Fibroblast of the aortic adventitia (primary cell): Measurements from ENCODE around the gene C2CD2L. TPM values are rescaled to one million over a fixed set of nuclear protein-coding genes. Genes with fewer than 3 reads are reported as not detected.
A peak's percentile ranks its signal among the peaks of the same experiment; 100 is the strongest.

Experiments used
- DNase-seq: peaks from one replicate; pipeline ENCODE4 v3.0.0-alpha.2; 2010; ENCODE audit warnings: low read depth
- H3K4me3 ChIP-seq: 2 replicates; pipeline ENCODE4 v1.5.1; 2011; ENCODE audit warnings: low read depth, mild to moderate bottlenecking, control low read depth, low read length, moderate library complexity
- total RNA-seq: library from RNA; depleted of rRNA; stranded (reverse); fragments of >200 nt; gene quantifications from 2 replicates; pipeline ENCODE4 v1.2.3, GENCODE V29; 2012; ENCODE audit warnings: low replicate concordance
- TF ChIP-seq, protein P1 (sequence below): IDR thresholded peaks from 2 replicates; pipeline ENCODE4 v1.5.1; 2011; ENCODE audit warnings: mild to moderate bottlenecking, low read length, control low read depth, inconsistent platforms; ENCODE audit not compliant: insufficient read depth

Gene C2CD2L
- total RNA-seq, 1 donor = 4.9 TPM

DNA sequence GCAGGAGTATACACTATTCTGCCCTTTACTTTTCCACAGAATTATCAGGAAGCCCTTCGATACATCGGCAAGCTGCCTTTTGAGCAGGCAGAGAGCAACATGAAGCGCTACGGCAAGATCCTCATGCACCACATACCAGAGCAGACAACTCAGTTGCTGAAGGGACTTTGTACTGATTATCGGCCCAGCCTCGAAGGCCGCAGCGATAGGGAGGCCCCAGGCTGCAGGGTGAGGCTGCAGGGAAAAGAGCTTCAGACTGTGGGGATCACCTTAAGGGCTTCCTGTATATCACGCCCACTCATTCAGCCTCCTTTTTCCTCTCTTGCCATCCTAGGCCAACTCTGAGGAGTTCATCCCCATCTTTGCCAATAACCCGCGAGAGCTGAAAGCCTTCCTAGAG lies 29.3 kb upstream of the C2CD2L start:
- no peak overlapping the region for H3K4me3 ChIP-seq
- TF ChIP-seq, protein P1, sequence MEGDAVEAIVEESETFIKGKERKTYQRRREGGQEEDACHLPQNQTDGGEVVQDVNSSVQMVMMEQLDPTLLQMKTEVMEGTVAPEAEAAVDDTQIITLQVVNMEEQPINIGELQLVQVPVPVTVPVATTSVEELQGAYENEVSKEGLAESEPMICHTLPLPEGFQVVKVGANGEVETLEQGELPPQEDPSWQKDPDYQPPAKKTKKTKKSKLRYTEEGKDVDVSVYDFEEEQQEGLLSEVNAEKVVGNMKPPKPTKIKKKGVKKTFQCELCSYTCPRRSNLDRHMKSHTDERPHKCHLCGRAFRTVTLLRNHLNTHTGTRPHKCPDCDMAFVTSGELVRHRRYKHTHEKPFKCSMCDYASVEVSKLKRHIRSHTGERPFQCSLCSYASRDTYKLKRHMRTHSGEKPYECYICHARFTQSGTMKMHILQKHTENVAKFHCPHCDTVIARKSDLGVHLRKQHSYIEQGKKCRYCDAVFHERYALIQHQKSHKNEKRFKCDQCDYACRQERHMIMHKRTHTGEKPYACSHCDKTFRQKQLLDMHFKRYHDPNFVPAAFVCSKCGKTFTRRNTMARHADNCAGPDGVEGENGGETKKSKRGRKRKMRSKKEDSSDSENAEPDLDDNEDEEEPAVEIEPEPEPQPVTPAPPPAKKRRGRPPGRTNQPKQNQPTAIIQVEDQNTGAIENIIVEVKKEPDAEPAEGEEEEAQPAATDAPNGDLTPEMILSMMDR = no peak
- no peak for DNase-seq

GRCh38 chr11:119078675-119079420 lies 28.3 kb upstream of the C2CD2L start:
- TF ChIP-seq, protein P1 = no peak
- DNase-seq = no peak
- H3K4me3 ChIP-seq = no peak overlapping the region

GRCh38 chr11:119081682-119082260 lies 25.4 kb upstream of the C2CD2L start:
- TF ChIP-seq, protein P1 = no peak
- H3K4me3 ChIP-seq = no peak overlapping the region
- DNase-seq = no peak

DNA sequence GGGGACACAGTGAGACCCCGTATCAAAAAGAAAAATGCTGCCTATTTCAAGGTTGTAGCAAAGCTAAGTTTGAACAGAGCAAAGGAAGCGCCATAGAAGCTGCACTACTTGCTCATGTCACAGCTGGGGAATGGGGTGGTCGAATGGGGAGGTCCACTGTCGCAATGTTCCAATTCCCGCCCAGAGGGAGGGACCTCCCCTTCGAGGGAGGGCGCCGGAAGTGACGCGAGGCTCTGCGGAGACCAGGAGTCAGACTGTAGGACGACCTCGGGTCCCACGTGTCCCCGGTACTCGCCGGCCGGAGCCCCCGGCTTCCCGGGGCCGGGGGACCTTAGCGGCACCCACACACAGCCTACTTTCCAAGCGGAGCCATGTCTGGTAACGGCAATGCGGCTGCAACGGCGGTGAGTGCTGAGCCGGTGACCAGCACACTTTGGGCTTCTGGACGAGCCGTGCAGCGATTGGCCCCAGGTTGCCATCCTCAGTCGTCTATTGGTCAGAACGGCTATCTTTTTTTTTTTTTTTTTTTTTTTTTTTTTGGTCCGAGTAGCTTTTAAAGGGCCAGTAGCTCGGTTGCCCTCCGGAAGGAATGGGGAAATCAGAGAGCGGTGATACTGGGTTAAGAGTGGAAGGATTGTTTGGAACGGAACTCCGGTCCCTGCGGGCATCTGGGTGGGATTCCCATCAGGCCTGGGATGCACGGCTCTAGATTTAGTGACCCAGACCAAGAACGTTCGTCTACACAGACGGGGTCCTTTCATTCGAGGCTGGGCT lies 22.3 kb upstream of the C2CD2L start, which contains the start of gene HMBS:
Gene HMBS (plus strand): TSS at position 219 of the 774 bp plus-strand sequence. CDS start 153 bp downstream, at position 372.
- peak within 1 kb of the TSS; percentile 91 for H3K4me3 ChIP-seq
- TF ChIP-seq, protein P1 = no peak
- DNase-seq = peak; percentile 92

- TF ChIP-seq, protein P1 = no peak
These were observed 21.7 kb upstream of the C2CD2L start for GRCh38 chr11:119085437-119085847.

GRCh38 chr11:119087123-119087522 lies 20.0 kb upstream of the C2CD2L start:
- TF ChIP-seq, protein P1 = no peak
- no peak for DNase-seq
- H3K4me3 ChIP-seq = no peak overlapping the region

More at GRCh38 chr11:119085437-119085847, 21.7 kb upstream of the C2CD2L start:
- H3K4me3 ChIP-seq = peak overlapping the region; percentile 91
- DNase-seq = no peak
